ENCODE measurements around the gene PSMD9.

Gene PSMD9

DNA sequence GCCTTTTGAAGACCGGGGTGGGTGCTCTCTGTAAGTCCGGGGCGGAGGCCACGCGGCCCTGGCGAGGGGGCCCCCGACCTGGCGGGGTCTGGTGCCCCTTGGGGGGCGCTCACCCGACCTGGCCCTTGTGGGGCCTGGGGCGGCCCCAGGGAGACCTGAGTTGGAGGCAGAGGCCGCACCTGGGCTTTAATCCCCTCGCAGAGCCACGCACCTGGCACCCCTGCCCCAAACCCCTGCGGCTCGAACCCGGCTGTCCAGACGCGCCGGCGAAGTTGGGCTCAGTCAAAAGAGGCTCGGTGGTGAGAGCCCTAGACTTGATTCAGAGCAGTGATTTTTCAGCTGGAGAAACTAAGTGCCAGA is 30.1 kb downstream of the PSMD9 start:
- no peak overlapping the region for H2AFZ ChIP-seq (ENCODE audit: low read length)
- H3F3A ChIP-seq (ENCODE audit: insufficient read depth, low read length) = peaks cover 7% of the 10 kb centered on the region
- H3K4me3 ChIP-seq (ENCODE audit: low read depth, low read length, poor library complexity, severe bottlenecking) = peak overlapping the region; percentile 62
- H3K27me3 ChIP-seq (ENCODE audit: insufficient read depth, low read length) = no peaks in the 10 kb centered on the region
- H3K9me2 ChIP-seq (ENCODE audit: low read depth, low read length) = no peaks in the 10 kb centered on the region
- no peaks in the 10 kb centered on the region for H3K79me2 ChIP-seq (ENCODE audit: insufficient read depth, low read length)
- H3K9ac ChIP-seq (ENCODE audit: low read length) = peak overlapping the region; percentile 50; the same call in 1 of the 2 replicates
- peaks cover 45% of the 10 kb centered on the region for H3K4me1 ChIP-seq (ENCODE audit: insufficient read depth, low read length, severe bottlenecking)
- peak overlapping the region; percentile 87 for H3K4me2 ChIP-seq (ENCODE audit: low read length)
- H3K27ac ChIP-seq (ENCODE audit: low read depth, low read length, poor library complexity, severe bottlenecking) = peak overlapping the region; percentile 18
- TF ChIP-seq EZH2 (IDR thresholded peaks at IDR 0.05; ENCODE audit: borderline replicate concordance, low read length) = no peak
- TF ChIP-seq, protein P1, sequence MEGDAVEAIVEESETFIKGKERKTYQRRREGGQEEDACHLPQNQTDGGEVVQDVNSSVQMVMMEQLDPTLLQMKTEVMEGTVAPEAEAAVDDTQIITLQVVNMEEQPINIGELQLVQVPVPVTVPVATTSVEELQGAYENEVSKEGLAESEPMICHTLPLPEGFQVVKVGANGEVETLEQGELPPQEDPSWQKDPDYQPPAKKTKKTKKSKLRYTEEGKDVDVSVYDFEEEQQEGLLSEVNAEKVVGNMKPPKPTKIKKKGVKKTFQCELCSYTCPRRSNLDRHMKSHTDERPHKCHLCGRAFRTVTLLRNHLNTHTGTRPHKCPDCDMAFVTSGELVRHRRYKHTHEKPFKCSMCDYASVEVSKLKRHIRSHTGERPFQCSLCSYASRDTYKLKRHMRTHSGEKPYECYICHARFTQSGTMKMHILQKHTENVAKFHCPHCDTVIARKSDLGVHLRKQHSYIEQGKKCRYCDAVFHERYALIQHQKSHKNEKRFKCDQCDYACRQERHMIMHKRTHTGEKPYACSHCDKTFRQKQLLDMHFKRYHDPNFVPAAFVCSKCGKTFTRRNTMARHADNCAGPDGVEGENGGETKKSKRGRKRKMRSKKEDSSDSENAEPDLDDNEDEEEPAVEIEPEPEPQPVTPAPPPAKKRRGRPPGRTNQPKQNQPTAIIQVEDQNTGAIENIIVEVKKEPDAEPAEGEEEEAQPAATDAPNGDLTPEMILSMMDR (IDR thresholded peaks at IDR 0.05; ENCODE audit: low read length) = no peak
- H4K20me1 ChIP-seq (ENCODE audit: insufficient read depth, low read length) = no peaks in the 10 kb centered on the region
- peaks cover 27% of the 10 kb centered on the region for H3K36me3 ChIP-seq (ENCODE audit: insufficient read depth, low read length)
- H3K9me3 ChIP-seq (ENCODE audit: low read length) = no peaks in the 10 kb centered on the region

DNA sequence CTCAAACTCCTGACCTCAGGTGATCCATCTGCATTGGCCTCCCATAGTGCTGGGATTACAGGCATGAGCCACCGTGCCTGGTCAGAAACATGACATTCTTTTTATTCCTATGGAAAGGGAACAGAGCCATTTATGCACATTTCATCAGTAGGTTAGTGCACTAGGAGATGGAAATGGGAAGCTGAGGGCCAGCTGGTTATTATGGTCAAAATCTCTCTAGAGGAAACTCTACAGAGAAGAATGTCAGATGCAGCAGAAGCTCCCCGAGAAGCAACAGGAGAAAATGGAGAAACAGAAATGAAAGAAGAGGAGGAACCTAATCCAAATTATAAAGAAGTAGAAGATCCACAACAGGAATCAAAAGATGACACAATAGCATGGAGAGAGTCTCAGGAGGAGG is 32.5 kb downstream of the PSMD9 start:
- Histone ChIP-seq H3K4me2 (ENCODE audit: low read length) (no peak overlapping the region), H3K27me3 (ENCODE audit: insufficient read depth, low read length) (no peaks in the 10 kb centered on the region)

DNA sequence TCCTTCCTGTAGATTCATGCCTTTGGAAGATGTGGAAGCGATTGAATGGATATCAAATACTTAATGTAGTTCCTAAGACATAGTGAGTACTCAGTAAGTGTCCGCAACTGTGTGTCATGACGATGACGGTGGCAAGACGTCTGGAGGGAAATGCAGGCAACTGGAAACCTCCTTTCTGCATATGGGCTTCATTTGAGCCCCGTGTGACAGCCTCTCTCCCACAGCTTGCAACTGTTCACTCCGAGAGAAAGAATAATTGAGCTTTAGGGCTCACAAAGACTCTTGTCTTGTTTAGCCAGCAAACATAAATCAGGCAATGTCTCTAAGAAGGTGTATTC is 36.7 kb downstream of the PSMD9 start:
- Histone ChIP-seq H3K36me3 (ENCODE audit: insufficient read depth, low read length) (no peaks in the 10 kb centered on the region), H3K4me1 (ENCODE audit: insufficient read depth, low read length, severe bottlenecking) (peaks cover 16% of the 10 kb centered on the region), H2AFZ (ENCODE audit: low read length) (no peak overlapping the region), H3K27me3 (ENCODE audit: insufficient read depth, low read length) (no peaks in the 10 kb centered on the region), H3K79me2 (ENCODE audit: insufficient read depth, low read length) (no peaks in the 10 kb centered on the region), H3F3A (ENCODE audit: insufficient read depth, low read length) (no peaks in the 10 kb centered on the region), H3K9ac (ENCODE audit: low read length) (no peak overlapping the region), H3K9me2 (ENCODE audit: low read depth, low read length) (no peaks in the 10 kb centered on the region), H3K9me3 (ENCODE audit: low read length) (no peaks in the 10 kb centered on the region), H3K4me2 (ENCODE audit: low read length) (no peak overlapping the region), H3K27ac (ENCODE audit: low read depth, low read length, poor library complexity, severe bottlenecking) (no peak overlapping the region), H4K20me1 (ENCODE audit: insufficient read depth, low read length) (no peaks in the 10 kb centered on the region), H3K4me3 (ENCODE audit: low read depth, low read length, poor library complexity, severe bottlenecking) (no peak overlapping the region)
- no peak for TF ChIP-seq EZH2 (IDR thresholded peaks at IDR 0.05; ENCODE audit: borderline replicate concordance, low read length)
- TF ChIP-seq, protein P1 (IDR thresholded peaks at IDR 0.05; ENCODE audit: low read length) = no peak

More for the DNA sequence above, 32.5 kb downstream of the PSMD9 start:
- TF ChIP-seq, protein P1 (IDR thresholded peaks at IDR 0.05; ENCODE audit: low read length) = no peak
- no peak for TF ChIP-seq EZH2 (IDR thresholded peaks at IDR 0.05; ENCODE audit: borderline replicate concordance, low read length)
- Histone ChIP-seq H3K9ac (ENCODE audit: low read length) (no peak overlapping the region), H3K9me2 (ENCODE audit: low read depth, low read length) (no peaks in the 10 kb centered on the region), H3K4me3 (ENCODE audit: low read depth, low read length, poor library complexity, severe bottlenecking) (no peak overlapping the region), H3K4me1 (ENCODE audit: insufficient read depth, low read length, severe bottlenecking) (peaks cover 35% of the 10 kb centered on the region), H3F3A (ENCODE audit: insufficient read depth, low read length) (peaks cover 7% of the 10 kb centered on the region), H4K20me1 (ENCODE audit: insufficient read depth, low read length) (no peaks in the 10 kb centered on the region), H3K36me3 (ENCODE audit: insufficient read depth, low read length) (peaks cover 10% of the 10 kb centered on the region; the same call in 1 of the 2 replicates), H3K27ac (ENCODE audit: low read depth, low read length, poor library complexity, severe bottlenecking) (no peak overlapping the region), H3K9me3 (ENCODE audit: low read length) (no peaks in the 10 kb centered on the region), H2AFZ (ENCODE audit: low read length) (no peak overlapping the region), H3K79me2 (ENCODE audit: insufficient read depth, low read length) (no peaks in the 10 kb centered on the region)
